ENCODE results near the gene PRELID1. TPM values are rescaled to one million over a fixed set of nuclear protein-coding genes. Genes with fewer than 3 reads are reported as not detected.

The PRELID1 gene
- total and polyA plus RNA-seq, 11 donors = 30.3 to 160 (median 42.4) TPM

DNA sequence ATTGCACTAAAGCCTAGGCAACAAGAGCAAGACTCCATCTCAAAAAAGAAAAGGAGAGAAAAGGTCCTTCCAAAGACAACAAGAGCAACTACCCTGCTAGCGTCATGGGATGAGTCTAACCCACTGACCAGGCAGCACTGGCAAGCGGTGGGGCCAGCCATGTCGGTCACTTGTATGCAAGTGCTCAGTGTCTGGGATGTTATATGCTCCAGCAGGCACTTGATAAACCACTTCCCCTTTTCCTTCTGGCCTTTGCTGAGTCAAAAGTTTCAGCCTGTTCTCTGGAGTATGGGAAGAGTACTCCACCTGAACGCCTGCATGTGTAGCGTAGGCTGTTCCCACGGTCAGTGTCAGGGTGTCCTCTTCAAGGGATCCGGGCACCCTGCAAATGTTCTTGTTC is 17.3 kb downstream of the PRELID1 start:
- TF ChIP-seq, protein P1, sequence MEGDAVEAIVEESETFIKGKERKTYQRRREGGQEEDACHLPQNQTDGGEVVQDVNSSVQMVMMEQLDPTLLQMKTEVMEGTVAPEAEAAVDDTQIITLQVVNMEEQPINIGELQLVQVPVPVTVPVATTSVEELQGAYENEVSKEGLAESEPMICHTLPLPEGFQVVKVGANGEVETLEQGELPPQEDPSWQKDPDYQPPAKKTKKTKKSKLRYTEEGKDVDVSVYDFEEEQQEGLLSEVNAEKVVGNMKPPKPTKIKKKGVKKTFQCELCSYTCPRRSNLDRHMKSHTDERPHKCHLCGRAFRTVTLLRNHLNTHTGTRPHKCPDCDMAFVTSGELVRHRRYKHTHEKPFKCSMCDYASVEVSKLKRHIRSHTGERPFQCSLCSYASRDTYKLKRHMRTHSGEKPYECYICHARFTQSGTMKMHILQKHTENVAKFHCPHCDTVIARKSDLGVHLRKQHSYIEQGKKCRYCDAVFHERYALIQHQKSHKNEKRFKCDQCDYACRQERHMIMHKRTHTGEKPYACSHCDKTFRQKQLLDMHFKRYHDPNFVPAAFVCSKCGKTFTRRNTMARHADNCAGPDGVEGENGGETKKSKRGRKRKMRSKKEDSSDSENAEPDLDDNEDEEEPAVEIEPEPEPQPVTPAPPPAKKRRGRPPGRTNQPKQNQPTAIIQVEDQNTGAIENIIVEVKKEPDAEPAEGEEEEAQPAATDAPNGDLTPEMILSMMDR (IDR thresholded peaks at IDR 0.05) = no peak
- TF ChIP-seq POLR2A (IDR thresholded peaks at IDR 0.05) = no peak
- no peaks in the 10 kb centered on the region for H3K9me3 ChIP-seq
- peaks cover 0 to 12% (median 0%) of the 10 kb centered on the region in 12 donors for H3K4me1 ChIP-seq
- peak in 3 of 4 donors; percentile 33 to 44 (median 38) for ATAC-seq
- no peak overlapping the region for H3K27ac ChIP-seq
- intact Hi-C loops (cut with DNase I) = no loop called here
- no peaks in the 10 kb centered on the region for H3K27me3 ChIP-seq
- H3K4me3 ChIP-seq = no peak overlapping the region
- 84 to 93% (median 91%) methylated on average over 7 of the region's 7 CpGs for WGBS, 4 donors
- DNase-seq = no peak
- peaks cover 0 to 10% (median 4%) of the 10 kb centered on the region in 9 donors for H3K36me3 ChIP-seq

DNA sequence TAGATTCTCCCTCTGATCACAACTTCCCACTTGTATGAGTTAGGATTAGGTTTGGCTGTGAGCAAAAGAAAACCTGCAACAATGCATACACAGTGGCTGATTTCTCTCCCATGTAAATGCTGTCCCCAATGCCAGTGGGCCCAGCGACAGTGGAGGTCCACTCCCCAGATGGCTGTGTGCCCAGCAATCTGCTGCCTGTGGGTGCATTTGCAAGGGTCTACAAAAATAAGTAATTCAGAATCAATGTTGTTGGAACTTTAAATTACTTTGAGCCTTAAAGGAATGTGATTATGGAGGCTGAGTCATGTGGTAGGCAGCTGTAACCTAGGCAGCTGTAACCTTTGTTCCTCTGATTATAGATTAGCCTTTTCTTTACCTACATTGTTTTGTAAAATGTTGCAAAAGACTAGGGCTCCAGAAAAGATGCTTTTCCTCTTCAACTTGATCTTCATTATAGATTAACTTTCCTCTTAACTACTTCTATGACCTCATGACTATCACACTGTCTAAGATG is 22.3 kb downstream of the PRELID1 start:
- Histone ChIP-seq H3K4me1 (peaks cover 0 to 22% (median 5%) of the 10 kb centered on the region in 12 donors), H3K27me3 (no peaks in the 10 kb centered on the region), H3K27ac (no peak overlapping the region), H3K36me3 (peaks cover 0 to 26% (median 20%) of the 10 kb centered on the region in 9 donors), H3K4me3 (no peak overlapping the region), H3K9me3 (no peaks in the 10 kb centered on the region)
- no peak for ATAC-seq
- no peak for TF ChIP-seq POLR2A (IDR thresholded peaks at IDR 0.05)
- TF ChIP-seq, protein P1 (IDR thresholded peaks at IDR 0.05) = no peak
- intact Hi-C loops (cut with DNase I) = no loop called here
- WGBS, 4 donors = 82 to 95% (median 93%) methylated on average over 1 of the region's 1 CpG
- no peak for DNase-seq

DNA sequence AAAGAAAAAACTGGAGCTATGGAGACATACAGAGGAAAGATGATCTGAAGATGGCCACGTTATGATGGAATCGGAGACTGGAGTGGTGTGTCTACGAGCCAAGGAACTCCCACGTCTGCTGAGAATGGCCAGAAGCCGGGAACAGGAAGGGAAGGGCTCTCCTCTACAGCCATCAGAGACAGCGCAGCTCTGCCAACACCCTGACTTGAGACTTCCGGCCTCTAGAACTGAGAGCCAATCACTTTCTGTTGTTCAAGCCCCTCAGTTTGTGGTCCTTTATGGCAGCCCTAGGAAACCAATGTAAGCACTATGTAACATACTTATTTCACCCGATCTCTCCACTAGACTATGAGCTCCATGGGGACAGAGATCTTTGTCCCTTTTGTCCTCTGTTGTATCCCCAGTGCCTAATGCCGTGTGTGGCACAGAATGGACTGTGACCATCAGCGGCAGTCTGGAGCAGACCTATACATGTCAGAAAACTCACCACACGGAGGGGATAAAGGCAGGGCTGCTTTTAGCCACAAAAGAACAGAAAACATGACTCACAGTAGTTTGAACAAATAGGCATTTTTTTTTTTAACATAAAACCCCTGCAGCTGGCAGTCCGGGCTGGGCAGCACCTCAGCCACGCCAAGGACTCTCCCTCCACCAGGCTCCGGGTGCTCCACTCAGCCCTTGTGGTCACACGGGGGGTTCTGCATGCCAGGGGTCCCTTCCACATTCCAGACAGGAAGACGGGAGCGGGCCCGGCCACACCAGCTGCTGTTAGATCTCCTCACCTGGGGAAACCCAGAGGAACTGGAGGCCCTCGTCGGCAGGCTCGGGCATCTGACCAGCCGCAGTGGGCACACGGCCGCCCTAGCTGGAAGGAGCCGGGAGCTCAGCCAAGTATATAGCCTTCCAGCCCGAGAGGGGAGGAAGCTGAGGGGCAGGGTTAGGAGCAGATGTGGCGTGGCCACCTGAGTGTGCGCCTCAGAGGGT is 24.2 kb downstream of the PRELID1 start:
- no peak for TF ChIP-seq POLR2A (IDR thresholded peaks at IDR 0.05)
- TF ChIP-seq, protein P1 (IDR thresholded peaks at IDR 0.05) = no peak
- Histone ChIP-seq H3K27me3 (no peaks in the 10 kb centered on the region), H3K27ac (peak overlapping the region in 10 of 12 donors; percentile 12 to 75 (median 62)), H3K36me3 (peaks cover 0 to 43% (median 36%) of the 10 kb centered on the region in 9 donors), H3K9me3 (no peaks in the 10 kb centered on the region), H3K4me3 (no peak overlapping the region), H3K4me1 (peaks cover 0 to 19% (median 5%) of the 10 kb centered on the region in 12 donors)
- DNase-seq (peak in 3 of 5 donors; percentile 62 to 77 (median 72)), ATAC-seq (peak; percentile 52 to 95 (median 89))
- intact Hi-C loops (cut with DNase I) = no loop called here
- 65 to 77% (median 73%) methylated on average over 23 to 28 of the region's 28 CpGs for WGBS, 4 donors
